B cell (primary cell): ENCODE data around the gene SLC6A16. TPM values are rescaled to one million over a fixed set of nuclear protein-coding genes. Genes with fewer than 3 reads are reported as not detected.

ENCODE experiments used
- ATAC-seq: fragments of 200-7000 bp; cut with Tn5 transposase; one replicate; pipeline ENCODE4 v1.10.0; 2021; ENCODE audit warnings: low read depth, mild to moderate bottlenecking, moderate number of reproducible peaks, moderate library complexity
- CTCF ChIA-PET: fragments of 350-600 bp; sonication (Branson Sonifier 250); formaldehyde crosslinking; loops from one replicate; lab custom pipeline; 2021; ENCODE audit warnings: antibody characterized with exemption, inconsistent platforms; lab: Charles Lee
- POLR2A ChIA-PET: fragments of 350-600 bp; sonication (Branson Sonifier 250); formaldehyde crosslinking; loops from one replicate; lab custom pipeline; 2021; ENCODE audit warnings: antibody characterized with exemption; lab: Charles Lee
- DNase-seq: peaks from one replicate; pipeline ENCODE4 v3.0.0; 2013
- H2AFZ ChIP-seq: 2 replicates; pipeline ENCODE4 v1.6.1; 2012; ENCODE audit warnings: mild to moderate bottlenecking, low read depth, low read length; ENCODE audit not compliant: insufficient read depth, poor library complexity, severe bottlenecking
- H3K27ac ChIP-seq, 2 donors: 1 replicate in 1 of 2; 2 replicates in 1 of 2; pipeline ENCODE4 v1.5.1; 2012 to 2013; ENCODE audit warnings: low read length in 2 of 2, mild to moderate bottlenecking in 2 of 2, moderate library complexity in 1 of 2
- H3K27me3 ChIP-seq, 4 experiments: fragments of 200-600 bp in 1 of 4; sonication (generic) in 1 of 4; replicated peaks in 1 of 4; 1 replicate in 2 of 4; 2 replicates in 2 of 4; pipeline versions ENCODE4 v1.6.1 to v1.7.0; 2013 to 2016; ENCODE audit warnings: low read length in 3 of 4, mild to moderate bottlenecking in 2 of 4, mixed read lengths in 1 of 4, moderate library complexity in 1 of 4; ENCODE audit not compliant: insufficient read depth in 4 of 4, control insufficient read depth in 3 of 4; ENCODE audit errors: control extremely low read depth in 1 of 4
- H3K36me3 ChIP-seq, 2 experiments: replicated peaks in 1 of 2; 1 replicate in 1 of 2; 2 replicates in 1 of 2; pipeline versions ENCODE4 v1.6.1 to v1.7.1; 2013; ENCODE audit warnings: low read length in 1 of 2; ENCODE audit not compliant: insufficient read depth in 2 of 2, control insufficient read depth in 1 of 2; ENCODE audit errors: control extremely low read depth in 1 of 2, extremely low read depth in 1 of 2
- H3K4me1 ChIP-seq, 2 donors: fragments of 200-600 bp in 1 of 2; sonication (generic) in 1 of 2; 1 replicate in 1 of 2; 2 replicates in 1 of 2; pipeline versions ENCODE4 v1.5.1 to v1.6.1; 2013 to 2017; ENCODE audit warnings: low read length in 2 of 2; ENCODE audit not compliant: control insufficient read depth in 2 of 2, insufficient read depth in 2 of 2
- H3K4me2 ChIP-seq: replicated peaks from 2 replicates; pipeline ENCODE3; 2012; ENCODE audit warnings: mild to moderate bottlenecking, low read depth, low read length; ENCODE audit not compliant: poor library complexity, severe bottlenecking
- H3K4me3 ChIP-seq, 5 experiments: fragments of 200-600 bp in 1 of 5; sonication (generic) in 1 of 5; 1 replicate in 3 of 5; 2 replicates in 2 of 5; pipeline versions ENCODE4 v1.5.1 to v1.7.0; 2011 to 2016; ENCODE audit warnings: low read length in 4 of 5, mild to moderate bottlenecking in 4 of 5, low read depth in 2 of 5, control low read depth in 1 of 5, moderate library complexity in 1 of 5; ENCODE audit not compliant: insufficient read depth in 1 of 5; ENCODE audit errors: control extremely low read depth in 1 of 5, extremely low read depth in 1 of 5
- H3K79me2 ChIP-seq: fragments of 200-600 bp; sonication (generic); one replicate; pipeline ENCODE4 v1.6.0; 2016; ENCODE audit warnings: low read length; ENCODE audit not compliant: control insufficient read depth, insufficient read depth
- H3K9ac ChIP-seq: fragments of 200-600 bp; sonication (generic); 2 replicates; pipeline ENCODE4 v1.6.1; 2017; ENCODE audit warnings: mild to moderate bottlenecking, low read length, moderate library complexity
- H3K9me3 ChIP-seq, 3 donors: one replicate each; pipeline versions ENCODE4 v1.6.1 to v1.7.1; 2013; ENCODE audit warnings: low read length in 2 of 3; ENCODE audit not compliant: control insufficient read depth in 2 of 3, insufficient read depth in 1 of 3; ENCODE audit errors: control extremely low read depth in 1 of 3
- H4K20me1 ChIP-seq: 2 replicates; pipeline ENCODE4 v1.6.0; 2012; ENCODE audit warnings: mild to moderate bottlenecking, low read length; ENCODE audit not compliant: insufficient read depth, control insufficient read depth, poor library complexity, severe bottlenecking
- H3K27ac Mint-ChIP-seq: one replicate; pipeline ENCODE4 v1.8.0; 2021; ENCODE audit warnings: mixed read lengths
- H3K27me3 Mint-ChIP-seq: one replicate; pipeline ENCODE4 v1.8.0; 2021; ENCODE audit warnings: mixed read lengths
- H3K4me1 Mint-ChIP-seq: one replicate; pipeline ENCODE4 v1.8.0; 2021; ENCODE audit warnings: mixed read lengths
- H3K4me3 Mint-ChIP-seq: one replicate; pipeline ENCODE4 v1.8.0; 2021; ENCODE audit warnings: mixed read lengths
- H3K9me3 Mint-ChIP-seq: one replicate; pipeline ENCODE4 v1.8.0; 2022; ENCODE audit warnings: mixed read lengths; ENCODE audit not compliant: insufficient read depth
- EZH2 ChIP-seq: IDR thresholded peaks from 2 replicates; pipeline ENCODE4 v1.6.1; 2012; ENCODE audit warnings: borderline replicate concordance, low read depth, mild to moderate bottlenecking, moderate library complexity, low read length; ENCODE audit not compliant: insufficient read depth, poor library complexity, severe bottlenecking
- WGBS: methylation state at CpG from one replicate; pipeline ENCODE4 v1.1.5; 2013; ENCODE audit warnings: missing lambda C conversion rate; ENCODE audit not compliant: insufficient coverage; 5-methylcytosine and 5-hydroxymethylcytosine counted together
- intact Hi-C: fragments of 100-400 bp; cut with micrococcal nuclease; formaldehyde crosslinking; loops from one replicate; pipeline ENCODE4 v1.10.0; 2022
- polyA plus RNA-seq: library from polyadenylated mRNA; depleted of rRNA; stranded (reverse); fragments of >200 nt; gene quantifications from 2 replicates; pipeline ENCODE4 v1.2.3, GENCODE V29; 2012
- total RNA-seq, 2 donors: library from RNA; stranded (reverse); fragments of 120-200 nt in 1 of 2; gene quantifications; 1 replicate in 1 of 2; 2 replicates in 1 of 2; pipeline versions ENCODE4 v1.2.3 to v1.2.4, GENCODE V29; 2013 to 2022
- TF ChIP-seq, protein P1 (sequence below): fragments of 200-600 bp; IDR thresholded peaks from one replicate; pipeline ENCODE4 v1.8.0; 2022; ENCODE audit warnings: antibody characterized with exemption, mild to moderate bottlenecking

SLC6A16 gene
- total and polyA plus RNA-seq, 2 donors (not counting 1 experiment from before 2014, with no cell fraction given) = 22.3 to 68.4 TPM

DNA sequence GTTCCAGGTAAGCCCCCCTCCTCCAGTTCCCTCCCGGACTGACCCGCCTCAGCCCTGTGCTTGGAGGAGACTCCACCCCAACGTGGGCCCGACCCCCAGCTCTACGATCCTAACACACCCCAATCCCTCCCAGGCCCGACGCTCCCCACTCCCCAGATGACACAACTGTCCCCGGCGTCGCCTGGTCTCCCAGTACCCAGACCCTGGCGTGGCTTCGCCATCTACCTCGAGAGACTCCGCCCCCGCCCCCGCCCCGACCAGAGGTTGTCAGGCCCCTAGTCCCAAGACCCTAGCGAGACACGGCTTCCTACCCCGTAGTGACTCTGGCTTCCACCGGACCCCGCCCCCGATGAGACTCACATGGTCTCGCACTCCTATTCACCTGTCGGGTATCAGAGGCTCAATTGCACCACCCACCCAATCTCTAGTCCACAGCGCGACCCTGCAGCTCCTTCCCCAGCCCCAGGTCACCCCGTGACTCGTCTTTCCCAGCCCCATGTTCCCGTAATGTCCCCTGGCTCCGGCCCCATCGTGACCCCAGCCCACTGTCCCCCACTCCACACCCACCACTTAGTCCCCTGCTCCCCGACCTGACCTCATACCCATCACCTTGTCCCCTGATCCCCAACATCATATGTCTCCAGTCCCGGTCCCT lies 13.2 kb upstream of the SLC6A16 start:
- H3K79me2 ChIP-seq = peaks cover 59% of the 10 kb centered on the region
- peak overlapping the region; percentile 100 for H3K4me2 ChIP-seq
- Mint-ChIP-seq H3K27ac (peak overlapping the region; percentile 88), H3K9me3 (no peaks in the 10 kb centered on the region), H3K27me3 (no peaks in the 10 kb centered on the region), H3K4me3 (peak overlapping the region; percentile 100), H3K4me1 (peaks cover 78% of the 10 kb centered on the region)
- H3K9ac ChIP-seq = peak overlapping the region; percentile 89
- H3K4me3 ChIP-seq = peak overlapping the region in 4 of 5 experiments; percentile 94 to 98 (median 98)
- peaks cover 65 to 88% of the 10 kb centered on the region in 2 donors for H3K4me1 ChIP-seq
- H3K27me3 ChIP-seq = no peaks in the 10 kb centered on the region
- no peak overlapping the region for H2AFZ ChIP-seq
- DNase-seq = peak; percentile 23
- H3K9me3 ChIP-seq = peaks cover 0 to 28% (median 15%) of the 10 kb centered on the region in 3 donors
- peaks cover 0 to 62% of the 10 kb centered on the region in 2 experiments for H3K36me3 ChIP-seq
- ChIA-PET CTCF (interaction anchor here (0.6 to 2.6 kb wide), 6 partner anchors 32 to 132 kb away, joined by 3 to 8 read pairs (median 4); no protein-coding TSS in a partner anchor), POLR2A (interaction anchor here (0.7 to 5.6 kb wide), 8 partner anchors 9 to 132 kb away, joined by 3 to 72 read pairs (median 4); no protein-coding TSS in a partner anchor)
- WGBS = 92% methylated on average over 32 of the region's 34 CpGs
- intact Hi-C loops = no loop called here
- no peak for ATAC-seq
- peaks cover 47% of the 10 kb centered on the region for H4K20me1 ChIP-seq
- TF ChIP-seq EZH2 = no peak
- TF ChIP-seq, protein P1, sequence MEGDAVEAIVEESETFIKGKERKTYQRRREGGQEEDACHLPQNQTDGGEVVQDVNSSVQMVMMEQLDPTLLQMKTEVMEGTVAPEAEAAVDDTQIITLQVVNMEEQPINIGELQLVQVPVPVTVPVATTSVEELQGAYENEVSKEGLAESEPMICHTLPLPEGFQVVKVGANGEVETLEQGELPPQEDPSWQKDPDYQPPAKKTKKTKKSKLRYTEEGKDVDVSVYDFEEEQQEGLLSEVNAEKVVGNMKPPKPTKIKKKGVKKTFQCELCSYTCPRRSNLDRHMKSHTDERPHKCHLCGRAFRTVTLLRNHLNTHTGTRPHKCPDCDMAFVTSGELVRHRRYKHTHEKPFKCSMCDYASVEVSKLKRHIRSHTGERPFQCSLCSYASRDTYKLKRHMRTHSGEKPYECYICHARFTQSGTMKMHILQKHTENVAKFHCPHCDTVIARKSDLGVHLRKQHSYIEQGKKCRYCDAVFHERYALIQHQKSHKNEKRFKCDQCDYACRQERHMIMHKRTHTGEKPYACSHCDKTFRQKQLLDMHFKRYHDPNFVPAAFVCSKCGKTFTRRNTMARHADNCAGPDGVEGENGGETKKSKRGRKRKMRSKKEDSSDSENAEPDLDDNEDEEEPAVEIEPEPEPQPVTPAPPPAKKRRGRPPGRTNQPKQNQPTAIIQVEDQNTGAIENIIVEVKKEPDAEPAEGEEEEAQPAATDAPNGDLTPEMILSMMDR = no peak
- peak overlapping the region; percentile 89 to 93 for H3K27ac ChIP-seq
